IPS-18c (cell line): ENCODE results near the gene BICDL2.
"Not testable (repeated sequence)": the region's sequence is repeated elsewhere in the genome, so short reads cannot be mapped to it uniquely, and the experiment has no call there.

Experiments
- H3K4me3 ChIP-seq: 2 replicates; pipeline ENCODE4 v1.7.0; 2013; ENCODE audit warnings: low read depth, mild to moderate bottlenecking, low read length, moderate library complexity; ENCODE audit not compliant: insufficient read depth
- H3K9me3 ChIP-seq: one replicate; pipeline ENCODE4 v1.6.1; 2013; ENCODE audit warnings: mild to moderate bottlenecking, low read length, moderate library complexity; ENCODE audit not compliant: control insufficient read depth, insufficient read depth

BICDL2 gene

GRCh38 chr16:3068487-3068886, 31.7 kb upstream of the BICDL2 start:
- Histone ChIP-seq H3K9me3 (no peaks in the 10 kb centered on the region), H3K4me3 (no peak overlapping the region)

GRCh38 chr16:3066440-3066748, 29.6 kb upstream of the BICDL2 start:
- Histone ChIP-seq H3K9me3 (no peaks in the 10 kb centered on the region), H3K4me3 (no peak overlapping the region)

GRCh38 chr16:3065742-3066439, 29.1 kb upstream of the BICDL2 start:
- Histone ChIP-seq H3K4me3 (no peak overlapping the region), H3K9me3 (no peaks in the 10 kb centered on the region)

- no peaks in the 10 kb centered on the region for H3K9me3 ChIP-seq
- H3K4me3 ChIP-seq: no peak within 1 kb of the TSS
Measured at GRCh38 chr16:3065069-3065741, 28.5 kb upstream of the BICDL2 start, which contains the start of gene IL32. Gene IL32, plus strand, starts transcription at chr16:3065640. Its CDS starts 172 bp downstream, at chr16:3065812.

GRCh38 chr16:3063625-3064386, 27.1 kb upstream of the BICDL2 start:
- no peaks in the 10 kb centered on the region for H3K9me3 ChIP-seq
- H3K4me3 ChIP-seq: no peak overlapping the region

GRCh38 chr16:3062553-3062952, 25.8 kb upstream of the BICDL2 start:
- Histone ChIP-seq H3K4me3 (no peak overlapping the region), H3K9me3 (no peaks in the 10 kb centered on the region)

- Histone ChIP-seq H3K4me3 (no peak overlapping the region), H3K9me3 (no peaks in the 10 kb centered on the region)
Measured at GRCh38 chr16:3060339-3061127, 23.8 kb upstream of the BICDL2 start.

GRCh38 chr16:3059723-3060242, 23.0 kb upstream of the BICDL2 start:
- Histone ChIP-seq H3K9me3 (no peaks in the 10 kb centered on the region), H3K4me3 (peak overlapping the region; percentile 79; the same call in 1 of the 2 replicates)

- peak overlapping the region; percentile 79 for H3K4me3 ChIP-seq
- H3K9me3 ChIP-seq: no peaks in the 10 kb centered on the region
Measured at GRCh38 chr16:3059041-3059722, 22.4 kb upstream of the BICDL2 start.

GRCh38 chr16:3058139-3059030, 21.6 kb upstream of the BICDL2 start:
- Histone ChIP-seq H3K4me3 (peak overlapping the region; percentile 79), H3K9me3 (no peaks in the 10 kb centered on the region)

- no peaks in the 10 kb centered on the region for H3K9me3 ChIP-seq
- peak overlapping the region; percentile 79 for H3K4me3 ChIP-seq
Measured at GRCh38 chr16:3057181-3058138, 20.7 kb upstream of the BICDL2 start.

- Histone ChIP-seq H3K9me3 (no peaks in the 10 kb centered on the region), H3K4me3 (no peak overlapping the region)
Measured at GRCh38 chr16:3056336-3057180, 19.8 kb upstream of the BICDL2 start.

- H3K4me3 ChIP-seq, H3K9me3 ChIP-seq: not testable (repeated sequence)
Measured at GRCh38 chr16:3055734-3056115, 19.0 kb upstream of the BICDL2 start.
